Measurements from ENCODE around the gene CORO2A. TPM values are rescaled to one million over a fixed set of nuclear protein-coding genes. Genes with fewer than 3 reads are reported as not detected.

Gene CORO2A
- total and polyA plus RNA-seq, 9 donors, result 0.13 to 3.7 (median 1.2) TPM

- H3K9me3 ChIP-seq, result no peaks in the 10 kb centered on the region
- DNase-seq, result no peak
- 68 to 76% (median 76%) methylated on average over 9 of the region's 9 CpGs for WGBS, 3 donors
- H3K27ac ChIP-seq, result no peak overlapping the region
- no peaks in the 10 kb centered on the region for H3K27me3 ChIP-seq
- intact Hi-C loops (cut with DNase I), result no loop called here
- H3K4me1 ChIP-seq (ENCODE audit: insufficient read depth), result no peaks in the 10 kb centered on the region
- no peaks in the 10 kb centered on the region for H3K36me3 ChIP-seq
- H3K4me3 ChIP-seq, result no peak overlapping the region
- TF ChIP-seq EP300 (IDR thresholded peaks at IDR 0.05), result no peak
- no peak for TF ChIP-seq POLR2A (IDR thresholded peaks at IDR 0.05)
- no peak for TF ChIP-seq CTCF (IDR thresholded peaks at IDR 0.05)
Measured at GRCh38 chr9:98215821-98216220, 23.4 kb upstream of the CORO2A start.

GRCh38 chr9:98215271-98215670 is 22.8 kb upstream of the CORO2A start:
- 64 to 77% (median 71%) methylated on average over 5 of the region's 5 CpGs for WGBS, 3 donors
- H3K36me3 ChIP-seq, result no peaks in the 10 kb centered on the region
- H3K27me3 ChIP-seq, result no peaks in the 10 kb centered on the region
- no peak for TF ChIP-seq EP300 (IDR thresholded peaks at IDR 0.05)
- no peak for TF ChIP-seq CTCF (IDR thresholded peaks at IDR 0.05)
- no peak for TF ChIP-seq POLR2A (IDR thresholded peaks at IDR 0.05)
- no peaks in the 10 kb centered on the region for H3K9me3 ChIP-seq
- DNase-seq, result no peak
- no peak overlapping the region for H3K27ac ChIP-seq
- intact Hi-C loops (cut with DNase I), result no loop called here
- H3K4me1 ChIP-seq (ENCODE audit: insufficient read depth), result no peaks in the 10 kb centered on the region
- H3K4me3 ChIP-seq, result no peak overlapping the region

- WGBS, 3 donors, result 59 to 73% (median 72%) methylated on average over 6 of the region's 6 CpGs
- TF ChIP-seq EP300 (IDR thresholded peaks at IDR 0.05) (no peak), CTCF (IDR thresholded peaks at IDR 0.05) (no peak)
- H3K27ac ChIP-seq, result no peak overlapping the region
- no peaks in the 10 kb centered on the region for H3K9me3 ChIP-seq
- no peaks in the 10 kb centered on the region for H3K4me1 ChIP-seq (ENCODE audit: insufficient read depth)
- intact Hi-C loops (cut with DNase I), result no loop called here
- no peaks in the 10 kb centered on the region for H3K36me3 ChIP-seq
- DNase-seq, result no peak
- no peak overlapping the region for H3K4me3 ChIP-seq
- no peaks in the 10 kb centered on the region for H3K27me3 ChIP-seq
Measured at GRCh38 chr9:98214811-98215210, 22.4 kb upstream of the CORO2A start.

- H3K27ac ChIP-seq, result no peak overlapping the region
- no peaks in the 10 kb centered on the region for H3K4me1 ChIP-seq (ENCODE audit: insufficient read depth)
- H3K4me3 ChIP-seq, result no peak overlapping the region
- TF ChIP-seq CTCF (IDR thresholded peaks at IDR 0.05), result no peak
- no peak for TF ChIP-seq EP300 (IDR thresholded peaks at IDR 0.05)
- TF ChIP-seq POLR2A (IDR thresholded peaks at IDR 0.05), result no peak
- 76 to 88% (median 85%) methylated on average over 3 of the region's 3 CpGs for WGBS, 3 donors
- intact Hi-C loops (cut with DNase I), result no loop called here
- no peaks in the 10 kb centered on the region for H3K27me3 ChIP-seq
- no peak for DNase-seq
- no peaks in the 10 kb centered on the region for H3K36me3 ChIP-seq
- H3K9me3 ChIP-seq, result no peaks in the 10 kb centered on the region
Measured at GRCh38 chr9:98211260-98211659, 18.8 kb upstream of the CORO2A start.

GRCh38 chr9:98210435-98210834 is 18.0 kb upstream of the CORO2A start:
- Histone ChIP-seq H3K36me3 (no peaks in the 10 kb centered on the region), H3K27me3 (no peaks in the 10 kb centered on the region), H3K9me3 (no peaks in the 10 kb centered on the region), H3K27ac (no peak overlapping the region), H3K4me3 (no peak overlapping the region), H3K4me1 (ENCODE audit: insufficient read depth) (no peaks in the 10 kb centered on the region)
- no peak for DNase-seq
- intact Hi-C loops (cut with DNase I), result no loop called here
- WGBS, 3 donors, result 92 to 96% (median 95%) methylated on average over 9 of the region's 9 CpGs
- no peak for TF ChIP-seq EP300 (IDR thresholded peaks at IDR 0.05)
- no peak for TF ChIP-seq CTCF (IDR thresholded peaks at IDR 0.05)
- no peak for TF ChIP-seq POLR2A (IDR thresholded peaks at IDR 0.05)

Data from ovary (tissue), 9 donors.